SK-N-SH treated with all-trans-retinoic acid at 6 μM for 48 hours (cell line): Measurements from ENCODE around the gene CAGE1.

Experiments used
- ATAC-seq: fragments of 200-7000 bp; cut with Tn5 transposase; 3 replicates; pipeline ENCODE4 v1.9.1; 2020; ENCODE audit warnings: mild to moderate bottlenecking, moderate library complexity
- ARNTL ChIP-seq: fragments of 450-650 bp; formaldehyde crosslinking; IDR thresholded peaks from 2 replicates; pipeline ENCODE4 v1.5.0; 2020; ENCODE audit warnings: low read depth, mild to moderate bottlenecking, moderate library complexity, borderline replicate concordance
- BACH2 ChIP-seq: fragments of 250-450 bp; sonication (Bioruptor Pico); IDR thresholded peaks from 2 replicates; pipeline ENCODE4 v1.9.0; 2021; ENCODE audit warnings: mild to moderate bottlenecking, borderline replicate concordance
- CREB5 ChIP-seq: fragments of 250-450 bp; sonication (Bioruptor Pico); IDR thresholded peaks from 2 replicates; pipeline ENCODE4 v1.5.1; 2020; ENCODE audit warnings: low read depth, mild to moderate bottlenecking, moderate library complexity
- CSDC2 ChIP-seq: fragments of 250-450 bp; sonication (Bioruptor Pico); IDR thresholded peaks from 2 replicates; pipeline ENCODE4 v1.5.0; 2020; ENCODE audit warnings: mild to moderate bottlenecking, moderate library complexity
- CSRNP3 ChIP-seq: fragments of 250-450 bp; sonication (Bioruptor Pico); IDR thresholded peaks from 2 replicates; pipeline ENCODE4 v1.5.1; 2021; ENCODE audit warnings: mild to moderate bottlenecking, moderate library complexity
- GLIS3 ChIP-seq: fragments of 250-450 bp; sonication (Bioruptor Pico); IDR thresholded peaks from 2 replicates; pipeline ENCODE4 v1.5.0; 2020; ENCODE audit warnings: mild to moderate bottlenecking, moderate library complexity
- ISL1 ChIP-seq: fragments of 250-450 bp; sonication (Bioruptor Pico); IDR thresholded peaks from 2 replicates; pipeline ENCODE4 v2.1.2; 2022; ENCODE audit warnings: mild to moderate bottlenecking, moderate library complexity
- OSR1 ChIP-seq: fragments of 250-450 bp; sonication (Bioruptor Pico); IDR thresholded peaks from 2 replicates; pipeline ENCODE4 v1.8.0; 2022; ENCODE audit warnings: moderate library complexity, mild to moderate bottlenecking, inconsistent platforms
- PATZ1 ChIP-seq: fragments of 250-450 bp; sonication (Bioruptor Pico); IDR thresholded peaks from 2 replicates; pipeline ENCODE4 v1.8.0; 2020; ENCODE audit warnings: mild to moderate bottlenecking, moderate library complexity, borderline replicate concordance
- POU6F1 ChIP-seq: fragments of 250-450 bp; sonication (Bioruptor Pico); IDR thresholded peaks from 2 replicates; pipeline ENCODE4 v1.8.0; 2021; ENCODE audit warnings: low read depth, mild to moderate bottlenecking, moderate library complexity, borderline replicate concordance
- PPARA ChIP-seq: fragments of 250-450 bp; sonication (Bioruptor Pico); IDR thresholded peaks from 2 replicates; pipeline ENCODE4 v1.5.0; 2020; ENCODE audit warnings: mild to moderate bottlenecking, borderline replicate concordance
- RARB ChIP-seq: fragments of 250-450 bp; sonication (Bioruptor Pico); IDR thresholded peaks from 2 replicates; pipeline ENCODE4 v1.8.0; 2021; ENCODE audit warnings: mild to moderate bottlenecking, moderate library complexity
- SNAI2 ChIP-seq: fragments of 250-450 bp; sonication (Bioruptor Pico); IDR thresholded peaks from 2 replicates; pipeline ENCODE4 v1.5.0; 2020; ENCODE audit warnings: mild to moderate bottlenecking, moderate library complexity
- TCF4 ChIP-seq: fragments of 250-450 bp; sonication (Bioruptor Pico); IDR thresholded peaks from 2 replicates; pipeline ENCODE4 v1.8.0; 2021; ENCODE audit warnings: mild to moderate bottlenecking, moderate library complexity, borderline replicate concordance
- TOX ChIP-seq: fragments of 250-450 bp; sonication (Bioruptor Pico); IDR thresholded peaks from 2 replicates; pipeline ENCODE4 v1.8.0; 2021; ENCODE audit warnings: mild to moderate bottlenecking, moderate library complexity, borderline replicate concordance
- TSHZ2 ChIP-seq: fragments of 250-450 bp; sonication (Bioruptor Pico); IDR thresholded peaks from 2 replicates; pipeline ENCODE4 v1.5.0; 2020; ENCODE audit warnings: mild to moderate bottlenecking, moderate library complexity
- ZFP3 ChIP-seq: fragments of 250-450 bp; sonication (Bioruptor Pico); IDR thresholded peaks from 2 replicates; pipeline ENCODE4 v1.5.0; 2020; ENCODE audit warnings: mild to moderate bottlenecking, moderate library complexity
- ZNF565 ChIP-seq: fragments of 450-650 bp; formaldehyde crosslinking; conservative IDR thresholded peaks from 2 replicates; pipeline ENCODE4 v1.5.0; 2020; ENCODE audit warnings: low read depth, mild to moderate bottlenecking, moderate library complexity
- ZNF8 ChIP-seq: fragments of 450-650 bp; formaldehyde crosslinking; IDR thresholded peaks from 2 replicates; pipeline ENCODE4 v1.5.0; 2020; ENCODE audit warnings: mild to moderate bottlenecking, moderate library complexity

Gene CAGE1

GRCh38 chr6:7392402-7392801 lies 2.9 kb upstream of the CAGE1 start (continued):
- TF ChIP-seq TSHZ2 (CRISPR knock-in tag) = no peak
- no peak for TF ChIP-seq POU6F1 (CRISPR knock-in tag)
- TF ChIP-seq RARB (CRISPR knock-in tag) = no peak
- no peak for TF ChIP-seq ZNF8 (CRISPR knock-in tag)
- TF ChIP-seq ARNTL (CRISPR knock-in tag) = no peak
- TF ChIP-seq BACH2 (CRISPR knock-in tag) = no peak
- TF ChIP-seq, all 23 proteins: peak for 0

- no peak for TF ChIP-seq POU6F1 (CRISPR knock-in tag)
- TF ChIP-seq RARB (CRISPR knock-in tag) = no peak
- TF ChIP-seq TOX (CRISPR knock-in tag) = no peak
- TF ChIP-seq CREB5 (CRISPR knock-in tag) = no peak
- no peak for TF ChIP-seq CSDC2 (CRISPR knock-in tag)
- no peak for TF ChIP-seq ZNF8 (CRISPR knock-in tag)
- no peak for TF ChIP-seq ZNF565
- no peak for TF ChIP-seq ARNTL (CRISPR knock-in tag)
- TF ChIP-seq PATZ1 (CRISPR knock-in tag) = no peak
- TF ChIP-seq CSRNP3 = no peak
- no peak for TF ChIP-seq TCF4 (CRISPR knock-in tag)
- no peak for TF ChIP-seq ZFP3 (CRISPR knock-in tag)
- no peak for TF ChIP-seq PPARA
- TF ChIP-seq ISL1 = no peak
- no peak for TF ChIP-seq OSR1 (CRISPR knock-in tag)
- TF ChIP-seq, all 23 proteins: peak for 0
- no peak for ATAC-seq
Measured at GRCh38 chr6:7391151-7391550, 1.6 kb upstream of the CAGE1 start.

- ATAC-seq = no peak
- no peak for TF ChIP-seq ZNF8 (CRISPR knock-in tag)
- no peak for TF ChIP-seq OSR1 (CRISPR knock-in tag)
- TF ChIP-seq BACH2 (CRISPR knock-in tag) = no peak
- no peak for TF ChIP-seq GLIS3 (CRISPR knock-in tag)
- TF ChIP-seq CSDC2 (CRISPR knock-in tag) = no peak
- TF ChIP-seq ZNF565 = no peak
- TF ChIP-seq ISL1 = no peak
- TF ChIP-seq TCF4 (CRISPR knock-in tag) = no peak
- TF ChIP-seq SNAI2 (CRISPR knock-in tag) = no peak
- no peak for TF ChIP-seq CREB5 (CRISPR knock-in tag)
Measured at GRCh38 chr6:7390226-7390878, 810 bp upstream of the CAGE1 start.
